8988T (cell line): Measurements from ENCODE around the gene PCDH19.

ENCODE experiments used
- DNase-seq: peaks from one replicate; pipeline ENCODE4 v3.0.0; 2011

PCDH19 gene

GRCh38 chrX:100296183-100296753 lies 113.8 kb downstream of the PCDH19 start:
- no peak for DNase-seq

- no peak for DNase-seq
Measured at GRCh38 chrX:100294965-100295364, 115.1 kb downstream of the PCDH19 start.

- DNase-seq: no peak
Measured at GRCh38 chrX:100289066-100289558, 121.0 kb downstream of the PCDH19 start.

- DNase-seq: no peak
Measured at GRCh38 chrX:100277231-100277630, 132.8 kb downstream of the PCDH19 start.

- no peak for DNase-seq
Measured at GRCh38 chrX:100274916-100275315, 135.2 kb downstream of the PCDH19 start.

- DNase-seq: no peak
Measured at GRCh38 chrX:100265179-100265578, 144.9 kb downstream of the PCDH19 start.

GRCh38 chrX:100264200-100264599 lies 145.9 kb downstream of the PCDH19 start:
- DNase-seq: no peak

- DNase-seq: no peak
Measured at GRCh38 chrX:100263650-100264049, 146.4 kb downstream of the PCDH19 start.

- no peak for DNase-seq
Measured at GRCh38 chrX:100248885-100249493, 161.1 kb downstream of the PCDH19 start.

GRCh38 chrX:100247826-100248225 lies 162.2 kb downstream of the PCDH19 start:
- no peak for DNase-seq

GRCh38 chrX:100244681-100245080 lies 165.4 kb downstream of the PCDH19 start:
- no peak for DNase-seq
